GM19395 (cell line): Measurements from ENCODE around the gene KLF1.
A peak's percentile ranks its signal among the peaks of the same experiment; 100 is the strongest.
"Not testable (repeated sequence)": the region's sequence is repeated elsewhere in the genome, so short reads cannot be mapped to it uniquely, and the experiment has no call there.

Experiments
- ATAC-seq: cut with Tn5 transposase; IDR thresholded peaks from one replicate; pipeline ENCODE4 v1.9.1; 2021; ENCODE audit warnings: mild to moderate bottlenecking, moderate library complexity; ENCODE audit not compliant: unreplicated experiment

The KLF1 gene

GRCh38 chr19:12886969-12887747, at the start of gene KLF1:
KLF1 (minus strand) TSS chr19:12887201; CDS start chr19:12887140, 61 bp downstream.
- ATAC-seq, result no peak

GRCh38 chr19:12936582-12936981, 49.6 kb upstream of the KLF1 start:
- no peak for ATAC-seq

DNA sequence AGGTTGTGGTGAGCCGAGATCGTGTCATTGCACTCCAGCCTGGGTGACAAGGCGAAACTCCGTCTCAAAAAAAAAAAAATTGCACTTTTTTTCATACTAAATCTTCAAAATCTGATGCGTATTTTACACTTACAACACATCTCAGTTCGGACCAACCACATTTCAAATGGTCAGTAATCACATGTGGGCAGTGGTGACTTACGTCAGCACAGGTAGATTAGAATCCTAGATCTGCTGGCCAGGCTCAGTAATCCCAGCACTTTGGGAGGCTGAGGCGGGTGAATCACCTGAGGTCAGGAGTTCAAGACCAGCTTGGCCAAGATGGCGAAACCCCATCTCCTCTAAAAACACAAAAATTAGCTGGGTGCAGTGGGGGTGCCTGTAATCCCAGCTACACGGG, 48.1 kb upstream of the KLF1 start:
- no peak for ATAC-seq

- peak; percentile 55 for ATAC-seq
These were observed 46.5 kb upstream of the KLF1 start, which contains the start of gene FARSA for GRCh38 chr19:12933287-12934072. FARSA (minus strand) TSS chr19:12933711; CDS start chr19:12933696, 15 bp downstream.

DNA sequence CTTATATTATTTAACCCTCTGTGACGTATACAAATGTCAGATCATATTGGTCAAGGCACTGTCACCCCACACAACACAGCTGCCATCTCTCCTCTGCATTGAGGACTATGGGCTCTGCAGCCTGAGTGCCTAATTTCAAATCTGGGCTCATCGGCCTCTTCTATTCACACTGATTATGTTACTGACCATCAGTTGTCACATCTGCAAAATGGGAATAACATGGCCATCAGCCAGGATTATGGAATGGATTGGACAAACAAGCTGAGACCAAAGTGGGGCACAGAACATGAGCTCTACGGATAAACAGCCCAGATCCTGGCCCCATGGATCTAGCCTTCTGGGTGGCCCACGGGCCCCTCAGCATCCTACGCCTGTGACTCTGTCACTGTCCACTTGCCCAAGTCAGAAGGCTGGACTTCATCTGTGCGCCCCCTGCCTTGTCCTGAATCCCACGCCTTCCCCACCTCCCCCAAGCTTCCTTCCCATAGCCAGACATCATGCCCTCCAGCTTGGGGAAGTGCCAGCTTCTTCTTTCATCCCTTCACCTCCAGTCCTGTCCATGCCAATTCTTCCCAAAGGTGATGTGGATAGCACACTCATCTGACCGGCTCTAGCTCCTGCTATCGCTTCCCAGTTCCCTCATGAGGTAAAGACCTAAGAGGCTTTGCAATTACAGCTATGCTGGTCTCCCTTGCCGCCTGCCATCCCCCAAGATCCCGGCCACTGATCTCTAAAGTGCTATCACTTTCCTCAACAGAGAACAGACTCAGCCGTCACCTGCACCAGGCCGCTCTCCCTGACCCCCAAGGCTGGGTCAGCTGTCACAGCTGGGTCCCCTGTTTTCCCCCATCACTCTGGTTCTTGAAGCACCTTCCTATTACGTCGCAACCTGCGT, 45.6 kb upstream of the KLF1 start:
- peak; percentile 12 for ATAC-seq

GRCh38 chr19:12930002-12930645, 43.1 kb upstream of the KLF1 start:
- no peak for ATAC-seq

- no peak for ATAC-seq
These were observed 37.8 kb upstream of the KLF1 start for GRCh38 chr19:12924621-12925310.

DNA sequence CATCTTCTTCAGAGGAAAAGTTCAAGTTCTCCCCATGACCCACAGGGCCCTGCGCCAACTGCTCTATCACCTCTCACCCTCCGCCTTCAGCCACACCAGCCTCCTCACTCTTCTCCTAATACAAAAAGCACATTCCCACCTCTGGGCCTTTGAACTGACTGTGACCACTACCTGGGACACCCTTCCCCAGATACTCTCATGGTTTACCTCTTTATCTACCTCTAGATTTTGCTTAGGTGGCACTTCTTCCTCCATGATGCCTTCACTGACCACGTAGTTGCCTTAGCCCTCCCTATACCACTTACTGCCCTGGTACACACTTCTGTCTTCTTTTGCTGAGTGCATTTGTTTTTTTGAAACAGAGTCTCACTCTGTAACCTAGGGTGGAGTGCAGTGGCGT, 36.0 kb upstream of the KLF1 start:
- ATAC-seq, result no peak

DNA sequence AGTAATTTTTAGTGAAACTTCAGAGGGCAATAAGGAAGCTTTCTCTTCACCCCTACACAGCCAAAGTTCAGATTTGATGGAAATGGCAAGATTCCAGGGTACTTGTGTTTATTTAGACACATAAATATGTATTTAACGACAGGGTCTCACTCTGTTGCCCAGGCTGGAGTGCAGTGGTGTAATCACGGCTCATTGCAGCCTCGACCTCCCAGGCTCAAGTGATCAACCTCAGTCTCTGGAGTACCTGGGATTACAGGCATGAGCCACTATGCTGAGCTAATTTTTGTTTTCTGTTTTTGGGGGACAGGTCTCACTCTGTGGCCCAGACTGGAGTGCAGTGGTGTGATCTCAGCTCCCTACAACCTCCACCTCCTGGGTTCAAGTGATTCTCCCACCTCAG, 34.0 kb upstream of the KLF1 start:
- no peak for ATAC-seq

DNA sequence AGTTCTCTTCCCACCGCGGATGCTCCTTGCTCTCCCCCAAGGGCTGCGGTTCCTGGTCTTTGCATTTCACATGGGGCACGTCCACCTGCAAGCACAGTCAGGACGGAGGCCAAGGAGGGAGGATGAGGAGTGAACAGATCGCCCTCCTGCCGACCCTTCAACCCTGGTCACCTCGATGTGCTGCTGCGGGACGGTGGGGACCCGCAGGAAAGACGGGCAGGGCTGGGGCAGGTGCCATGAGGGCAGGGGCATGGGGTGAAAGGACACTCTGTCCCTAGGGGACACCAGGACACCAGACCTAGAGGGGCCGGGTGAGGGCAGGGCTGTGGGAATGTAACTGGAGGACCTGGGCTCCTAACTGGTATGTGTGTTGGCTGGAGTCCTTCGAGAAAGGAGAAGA, 31.3 kb upstream of the KLF1 start:
- no peak for ATAC-seq

DNA sequence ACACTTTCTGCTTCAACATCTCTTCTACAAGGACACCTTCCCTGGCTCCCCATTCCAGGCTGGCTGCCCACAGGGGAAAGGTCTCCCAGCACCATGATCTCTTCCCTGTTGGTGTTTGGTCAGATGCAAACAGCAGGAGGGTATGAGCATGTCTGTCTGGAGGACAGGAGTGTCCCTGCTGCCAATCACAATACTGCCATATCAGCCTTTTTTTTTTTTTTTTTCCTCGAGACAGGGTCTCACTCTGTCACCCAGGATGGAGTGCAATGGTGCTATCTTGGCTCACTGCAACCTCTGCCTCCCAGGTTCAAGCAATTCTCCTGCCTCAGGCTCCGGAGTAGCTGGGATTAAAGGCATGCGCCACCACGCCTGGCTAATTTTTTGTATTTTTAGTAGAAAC, 28.9 kb upstream of the KLF1 start:
- ATAC-seq, result not testable (repeated sequence)

GRCh38 chr19:12913851-12914690, 27.1 kb upstream of the KLF1 start:
- ATAC-seq, result no peak

DNA sequence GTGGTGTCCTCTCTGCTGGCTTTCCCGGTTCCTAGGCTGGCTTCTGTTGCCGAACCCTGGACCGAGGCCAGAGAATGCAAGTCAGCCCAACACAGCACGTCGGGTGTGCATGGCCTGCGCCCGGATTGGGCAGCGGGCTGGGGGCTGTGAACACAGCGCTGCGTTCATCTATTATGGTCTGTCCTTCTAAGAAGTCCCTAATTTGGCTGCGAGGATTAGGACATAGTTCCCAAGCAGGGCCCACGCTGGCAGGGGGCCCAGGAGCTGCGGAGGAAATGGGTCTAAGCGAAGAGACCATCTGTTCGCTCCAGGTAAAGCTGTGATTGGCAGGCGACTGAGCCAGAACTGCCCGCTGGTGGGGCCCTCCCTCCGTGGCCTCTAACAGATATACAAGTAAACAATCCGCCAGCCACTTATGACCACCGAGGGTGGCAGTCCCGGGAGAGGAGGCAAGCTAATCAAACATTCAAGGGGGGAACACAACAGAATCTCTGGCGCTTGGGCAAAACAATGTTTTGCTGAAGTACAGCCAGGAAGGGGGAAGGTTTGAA, 26.1 kb upstream of the KLF1 start:
- ATAC-seq, result no peak

DNA sequence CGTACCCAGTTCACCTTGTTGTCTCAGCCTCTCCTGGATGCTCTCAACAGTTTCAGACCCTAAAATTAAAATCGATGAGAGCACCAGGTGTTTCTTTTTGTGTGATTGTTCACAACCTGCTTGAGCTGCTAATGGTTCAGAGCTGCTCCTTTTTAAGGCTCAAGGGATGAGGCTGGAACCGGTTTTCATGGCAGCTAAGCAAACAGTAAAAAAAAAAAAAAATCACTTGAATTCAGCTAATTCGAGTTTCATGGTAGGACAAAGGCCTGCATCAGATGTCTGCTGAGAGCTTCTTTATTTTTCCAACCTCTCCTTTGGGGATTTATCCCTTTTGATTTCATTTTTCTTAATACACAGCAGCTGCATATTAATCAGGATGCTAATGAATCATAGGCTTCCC, 25.6 kb upstream of the KLF1 start:
- no peak for ATAC-seq

- ATAC-seq, result no peak
These were observed 20.2 kb upstream of the KLF1 start for GRCh38 chr19:12907166-12907565.

DNA sequence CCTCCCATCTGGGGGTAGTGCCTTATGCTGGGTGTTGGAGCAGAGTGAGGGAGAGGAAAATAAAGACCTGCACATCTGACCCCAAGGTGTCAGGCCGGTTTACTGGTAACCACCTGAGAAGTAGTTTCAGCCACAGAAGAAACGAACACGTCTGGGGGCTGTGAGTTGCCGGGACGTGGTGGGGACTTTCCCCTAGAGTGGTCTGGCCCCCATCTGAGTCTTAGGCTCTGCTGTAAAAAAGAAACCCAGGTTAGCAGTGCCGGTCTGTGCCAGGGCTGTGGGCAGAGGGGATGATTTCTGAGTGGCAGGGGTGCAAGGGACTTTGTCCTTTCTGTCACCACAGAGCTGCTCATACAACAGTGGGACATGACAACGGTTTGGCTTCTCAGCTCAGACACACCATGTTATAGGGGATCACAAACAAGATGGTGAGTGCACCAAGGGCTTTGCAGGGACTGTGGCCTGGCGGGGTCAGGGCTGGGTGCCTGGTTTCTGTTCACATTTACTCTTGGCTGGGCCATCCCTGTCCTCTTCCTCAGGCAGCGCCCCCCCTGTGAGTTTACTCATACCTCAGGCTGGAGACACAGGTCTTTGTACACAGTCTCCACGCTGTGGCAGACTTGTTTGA, 13.0 kb upstream of the KLF1 start:
- peak; percentile 74 for ATAC-seq

- ATAC-seq, result no peak
These were observed 9.5 kb upstream of the KLF1 start for GRCh38 chr19:12896460-12896859.

- ATAC-seq, result no peak
These were observed 6.6 kb upstream of the KLF1 start for GRCh38 chr19:12893582-12893981.
